IPS-18a (cell line): ENCODE results near the gene DDO.

ENCODE experiments used
- H3K27ac ChIP-seq: one replicate; pipeline ENCODE4 v1.5.1; 2013; ENCODE audit warnings: low read length
- H3K27me3 ChIP-seq: one replicate; pipeline ENCODE4 v1.6.1; 2013; ENCODE audit warnings: mild to moderate bottlenecking, low read length; ENCODE audit not compliant: control insufficient read depth, insufficient read depth
- H3K36me3 ChIP-seq: one replicate; pipeline ENCODE4 v1.6.1; 2013; ENCODE audit warnings: low read depth, low read length; ENCODE audit not compliant: control insufficient read depth
- H3K4me1 ChIP-seq: one replicate; pipeline ENCODE4 v1.6.1; 2013; ENCODE audit warnings: low read depth, low read length; ENCODE audit not compliant: control insufficient read depth
- H3K4me3 ChIP-seq: one replicate; pipeline ENCODE4 v1.5.1; 2013; ENCODE audit warnings: low read length
- H3K9ac ChIP-seq: one replicate; pipeline ENCODE4 v1.6.1; 2013; ENCODE audit warnings: mild to moderate bottlenecking, low read length, moderate library complexity
- H3K9me3 ChIP-seq: one replicate; pipeline ENCODE4 v1.6.1; 2013; ENCODE audit warnings: low read depth, low read length; ENCODE audit not compliant: control insufficient read depth

Gene DDO

DNA sequence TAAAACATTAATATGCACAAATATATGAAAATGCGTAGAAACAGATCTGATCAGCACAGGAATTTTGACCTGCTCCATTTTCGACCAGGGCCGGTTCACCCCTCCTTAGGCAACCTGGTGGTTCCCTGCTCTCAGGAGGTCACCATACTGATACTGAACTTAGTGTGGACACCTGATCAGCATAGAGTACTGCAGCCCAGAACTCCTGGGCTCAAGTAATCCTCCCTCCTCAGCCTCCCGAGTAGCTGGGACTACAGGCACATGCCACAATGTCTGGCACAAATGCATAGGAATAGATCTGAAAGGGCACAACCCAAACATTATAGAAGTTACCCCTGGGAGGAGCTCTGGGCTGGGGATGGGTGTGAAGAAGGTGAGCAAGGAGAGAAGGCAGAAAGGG, 24.7 kb upstream of the DDO start:
- no peak overlapping the region for H3K27ac ChIP-seq
- no peaks in the 10 kb centered on the region for H3K9me3 ChIP-seq
- H3K4me3 ChIP-seq = no peak overlapping the region
- H3K27me3 ChIP-seq = no peaks in the 10 kb centered on the region
- H3K9ac ChIP-seq = no peak overlapping the region
- H3K4me1 ChIP-seq = no peaks in the 10 kb centered on the region
- no peaks in the 10 kb centered on the region for H3K36me3 ChIP-seq

DNA sequence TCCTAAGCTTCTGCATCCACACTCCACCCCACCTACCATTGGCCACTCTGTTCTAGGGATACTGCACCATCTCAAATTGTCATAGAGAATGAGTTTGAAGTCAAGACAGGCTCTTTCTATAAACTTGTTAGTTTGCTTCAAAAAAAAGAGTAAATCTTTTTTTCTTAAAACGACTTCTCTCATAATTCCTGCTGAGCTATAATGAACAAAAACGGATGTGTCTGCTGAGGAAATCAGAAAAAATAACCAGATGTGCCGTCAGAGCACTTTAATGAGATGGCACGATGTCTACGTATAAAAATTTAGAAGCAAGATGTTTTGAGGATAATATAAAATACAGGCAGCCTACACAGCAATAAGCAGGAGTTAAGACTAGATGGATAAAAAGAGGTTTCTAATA, 24.0 kb upstream of the DDO start:
- Histone ChIP-seq H3K9me3 (no peaks in the 10 kb centered on the region), H3K4me1 (no peaks in the 10 kb centered on the region), H3K4me3 (no peak overlapping the region), H3K9ac (no peak overlapping the region), H3K36me3 (no peaks in the 10 kb centered on the region), H3K27me3 (no peaks in the 10 kb centered on the region), H3K27ac (no peak overlapping the region)

DNA sequence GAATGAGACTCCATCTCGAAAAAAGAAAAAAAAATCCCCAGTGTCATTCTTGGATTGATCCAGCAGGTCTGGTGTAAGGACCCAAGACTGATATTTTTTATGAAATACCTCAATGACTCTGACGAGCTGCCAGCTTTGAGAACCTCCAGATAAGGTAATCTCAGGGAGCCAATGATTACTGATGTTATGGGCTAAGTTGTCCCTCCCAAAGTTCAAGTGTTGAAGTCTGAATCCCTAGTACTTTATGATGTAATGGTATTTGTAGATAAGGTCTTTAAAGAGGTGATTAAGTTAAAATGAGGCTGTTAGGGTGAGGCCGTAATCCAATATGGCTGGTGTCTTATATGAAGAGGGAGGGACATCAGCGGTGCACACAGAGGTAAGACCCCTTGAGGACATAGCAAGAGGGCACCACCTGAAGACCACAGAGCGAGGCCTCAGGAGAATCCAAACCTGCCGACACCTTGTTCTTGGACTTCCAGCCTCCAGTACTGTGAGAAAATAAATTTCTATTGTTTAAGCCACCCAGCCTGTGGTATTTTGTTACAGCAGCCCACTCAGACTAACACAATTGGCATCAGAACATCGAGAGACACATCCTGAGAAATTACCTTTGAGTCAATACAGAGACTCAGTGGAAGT, 19.7 kb upstream of the DDO start:
- H3K9ac ChIP-seq = no peak overlapping the region
- no peaks in the 10 kb centered on the region for H3K27me3 ChIP-seq
- peaks cover 4% of the 10 kb centered on the region for H3K4me1 ChIP-seq

DNA sequence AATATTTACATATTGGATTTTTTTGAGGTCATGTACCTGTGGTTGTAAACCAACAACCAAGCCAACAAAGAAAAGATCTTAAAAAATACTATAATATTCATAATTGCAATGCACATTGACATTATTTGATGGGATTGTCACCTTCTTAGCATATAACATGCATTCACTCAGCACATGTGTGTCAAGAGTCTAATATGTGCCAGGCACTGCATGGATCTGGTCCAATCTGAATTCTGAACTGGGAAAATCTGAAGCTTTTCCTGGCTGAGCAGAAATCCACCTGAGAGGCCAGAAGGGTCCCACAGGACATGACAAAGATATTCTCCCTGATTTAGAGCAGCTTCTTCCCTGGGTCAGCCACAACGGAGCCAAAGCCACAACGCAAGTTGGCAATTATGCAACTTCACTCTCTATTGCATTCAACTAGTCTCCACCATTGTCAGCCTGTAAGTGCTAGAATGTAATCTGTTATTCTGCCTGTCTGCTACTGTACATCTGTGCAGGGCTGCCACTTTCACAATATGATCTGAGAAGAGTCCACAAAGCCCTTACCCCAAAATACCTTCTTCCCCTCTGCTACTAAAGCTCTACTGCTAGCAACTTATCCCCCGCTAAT, 17.0 kb upstream of the DDO start:
- no peaks in the 10 kb centered on the region for H3K36me3 ChIP-seq
- no peak overlapping the region for H3K27ac ChIP-seq
- no peak overlapping the region for H3K4me3 ChIP-seq
- H3K9ac ChIP-seq = no peak overlapping the region
- no peaks in the 10 kb centered on the region for H3K27me3 ChIP-seq
- no peaks in the 10 kb centered on the region for H3K9me3 ChIP-seq
- H3K4me1 ChIP-seq = peaks cover 4% of the 10 kb centered on the region

More for the DNA sequence above, 19.7 kb upstream of the DDO start:
- Histone ChIP-seq H3K27ac (no peak overlapping the region), H3K4me3 (no peak overlapping the region), H3K36me3 (no peaks in the 10 kb centered on the region), H3K9me3 (no peaks in the 10 kb centered on the region)

DNA sequence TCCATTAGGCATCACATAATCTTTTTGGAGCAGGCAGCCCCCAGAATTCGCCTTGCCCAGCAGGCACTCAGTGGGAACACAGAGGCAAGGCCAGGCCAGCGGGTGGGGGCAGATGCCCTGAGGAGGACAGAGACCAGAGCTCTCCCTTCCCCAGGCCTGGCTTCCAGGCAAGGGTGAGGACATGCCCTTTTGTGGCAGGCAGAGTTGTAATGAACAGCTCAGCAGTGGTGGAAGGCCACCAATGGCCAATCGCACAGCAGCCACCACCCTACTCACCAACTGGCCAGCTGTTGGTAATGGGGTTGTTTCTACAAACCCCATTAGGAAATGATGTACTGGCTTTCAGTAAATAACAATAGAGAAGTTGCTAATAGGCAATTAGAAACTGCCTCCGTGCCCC, 15.4 kb upstream of the DDO start:
- H3K27me3 ChIP-seq = no peaks in the 10 kb centered on the region
- H3K4me3 ChIP-seq = no peak overlapping the region
- peaks cover 4% of the 10 kb centered on the region for H3K4me1 ChIP-seq

DNA sequence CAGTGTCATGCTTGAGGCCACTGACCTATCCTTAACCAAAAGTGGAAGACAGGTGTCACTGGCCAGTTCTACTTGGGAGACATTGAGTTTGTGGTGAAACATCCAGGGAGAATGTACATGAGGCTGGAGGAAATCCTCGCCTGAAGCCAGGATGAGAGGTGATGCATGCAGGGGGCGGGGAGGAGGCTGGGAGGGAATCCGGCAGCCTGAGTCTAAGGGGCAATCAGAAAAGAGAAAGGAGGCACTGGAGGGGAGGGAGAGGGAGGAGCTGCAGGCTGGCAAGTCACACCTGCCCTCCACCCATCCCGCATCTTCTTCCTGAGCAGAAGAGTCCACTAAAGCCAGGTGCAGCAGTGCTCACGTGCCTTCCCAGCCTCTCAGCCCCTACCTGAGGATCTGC, 14.9 kb upstream of the DDO start:
- no peaks in the 10 kb centered on the region for H3K27me3 ChIP-seq
- H3K27ac ChIP-seq = no peak overlapping the region
- no peaks in the 10 kb centered on the region for H3K36me3 ChIP-seq
- no peak overlapping the region for H3K9ac ChIP-seq
- no peaks in the 10 kb centered on the region for H3K9me3 ChIP-seq
- H3K4me1 ChIP-seq = peaks cover 4% of the 10 kb centered on the region
- H3K4me3 ChIP-seq = no peak overlapping the region

More for the DNA sequence above, 15.4 kb upstream of the DDO start:
- no peak overlapping the region for H3K9ac ChIP-seq
- no peaks in the 10 kb centered on the region for H3K9me3 ChIP-seq
- H3K27ac ChIP-seq = no peak overlapping the region
- no peaks in the 10 kb centered on the region for H3K36me3 ChIP-seq

DNA sequence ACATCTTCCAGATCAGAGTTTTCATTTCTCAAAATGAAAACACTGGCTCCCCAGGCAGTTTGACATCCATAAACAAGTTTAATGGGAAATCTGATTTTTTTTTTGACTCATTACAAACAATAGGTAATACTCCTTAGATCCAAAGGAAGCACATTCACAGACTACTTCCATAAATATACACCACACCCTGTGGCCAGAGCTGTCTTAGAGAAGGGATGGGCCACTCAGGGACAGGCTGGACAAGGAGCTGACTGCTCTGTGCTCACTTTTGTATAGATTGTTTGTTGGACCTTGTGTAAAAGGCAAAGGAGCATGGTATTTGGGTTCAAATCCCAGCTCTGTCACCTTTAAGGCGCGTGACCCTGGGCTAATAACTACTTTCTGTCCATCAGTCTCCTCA, 12.8 kb upstream of the DDO start:
- Histone ChIP-seq H3K27me3 (no peaks in the 10 kb centered on the region), H3K36me3 (no peaks in the 10 kb centered on the region), H3K4me3 (no peak overlapping the region), H3K9ac (no peak overlapping the region), H3K9me3 (no peaks in the 10 kb centered on the region), H3K27ac (no peak overlapping the region), H3K4me1 (peaks cover 4% of the 10 kb centered on the region)

DNA sequence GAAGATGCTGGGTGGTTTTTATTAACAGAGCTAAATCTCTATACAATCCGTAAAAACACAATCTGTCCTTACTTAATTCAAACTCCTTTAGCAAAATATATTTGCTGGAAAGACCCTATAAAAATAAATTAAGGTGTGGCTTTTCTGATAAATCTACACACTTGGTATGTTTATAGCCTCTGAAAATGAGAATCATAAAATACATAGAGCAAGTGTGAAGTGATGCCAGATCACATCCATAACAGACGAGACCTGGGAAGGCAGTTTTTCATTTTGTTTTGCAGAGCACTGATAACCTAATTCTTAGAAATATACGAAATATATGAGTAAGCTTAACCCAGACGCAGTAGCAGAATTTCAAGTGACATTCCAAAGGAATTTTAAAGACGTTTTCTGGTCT, 10.4 kb upstream of the DDO start:
- Histone ChIP-seq H3K36me3 (no peaks in the 10 kb centered on the region), H3K4me3 (no peak overlapping the region), H3K27me3 (no peaks in the 10 kb centered on the region), H3K4me1 (peaks cover 4% of the 10 kb centered on the region), H3K9ac (no peak overlapping the region), H3K27ac (no peak overlapping the region), H3K9me3 (no peaks in the 10 kb centered on the region)

DNA sequence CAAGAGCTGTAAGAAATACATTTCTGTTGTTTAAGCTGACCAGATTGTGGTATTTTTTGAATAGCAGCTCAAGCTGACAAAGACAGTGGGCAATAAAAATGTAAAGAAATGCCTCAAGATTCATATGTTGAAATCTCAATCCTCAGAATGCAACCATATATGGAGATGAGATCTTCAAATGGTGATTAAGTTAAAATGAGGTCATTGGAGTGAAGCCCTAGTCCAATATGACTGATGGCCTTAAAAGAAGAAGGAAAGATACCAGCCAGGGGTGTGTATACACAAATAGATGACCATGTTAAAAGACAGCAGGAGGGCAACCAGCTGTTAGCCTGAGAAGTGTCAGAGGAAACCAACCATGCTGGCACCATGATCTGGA, 7.1 kb upstream of the DDO start:
- no peak overlapping the region for H3K27ac ChIP-seq
- no peaks in the 10 kb centered on the region for H3K4me1 ChIP-seq
- H3K9ac ChIP-seq = no peak overlapping the region
- no peaks in the 10 kb centered on the region for H3K9me3 ChIP-seq
- no peak overlapping the region for H3K4me3 ChIP-seq
- H3K27me3 ChIP-seq = no peaks in the 10 kb centered on the region
- no peaks in the 10 kb centered on the region for H3K36me3 ChIP-seq

DNA sequence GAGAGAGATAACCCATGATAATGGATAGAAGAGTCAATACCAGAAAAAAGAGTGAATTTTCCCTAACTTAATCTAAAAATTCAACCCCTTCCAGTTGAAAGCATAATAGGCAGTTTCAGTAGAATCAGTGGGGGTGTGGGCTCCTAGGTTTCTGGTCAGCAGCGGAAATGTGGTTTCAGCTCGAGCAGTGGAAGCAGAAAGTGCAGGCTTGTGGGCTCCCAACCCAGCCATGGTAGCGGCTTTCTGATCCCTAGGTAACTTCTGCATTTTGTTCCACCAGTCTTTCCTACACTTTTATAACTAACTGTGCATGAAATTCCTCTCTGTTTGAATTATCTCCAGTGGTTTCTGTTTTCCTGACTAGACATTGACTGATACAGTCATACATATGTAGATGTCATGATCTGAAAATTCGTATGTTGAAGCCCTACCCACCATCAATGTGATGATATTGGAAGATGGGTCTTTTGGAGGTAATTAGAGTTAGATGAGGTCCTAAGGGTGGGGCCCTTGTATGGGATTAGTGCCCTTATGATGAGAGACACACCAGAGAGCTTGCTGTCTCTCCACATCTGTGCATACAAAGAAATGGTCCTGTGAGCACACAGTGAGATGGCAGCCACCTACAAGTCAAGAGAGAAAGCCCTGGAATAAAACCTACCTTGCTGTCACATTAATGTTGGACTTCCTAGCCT, 6.5 kb upstream of the DDO start:
- Histone ChIP-seq H3K27ac (no peak overlapping the region), H3K36me3 (no peaks in the 10 kb centered on the region), H3K9ac (no peak overlapping the region), H3K4me1 (no peaks in the 10 kb centered on the region), H3K9me3 (no peaks in the 10 kb centered on the region), H3K27me3 (no peaks in the 10 kb centered on the region), H3K4me3 (no peak overlapping the region)

DNA sequence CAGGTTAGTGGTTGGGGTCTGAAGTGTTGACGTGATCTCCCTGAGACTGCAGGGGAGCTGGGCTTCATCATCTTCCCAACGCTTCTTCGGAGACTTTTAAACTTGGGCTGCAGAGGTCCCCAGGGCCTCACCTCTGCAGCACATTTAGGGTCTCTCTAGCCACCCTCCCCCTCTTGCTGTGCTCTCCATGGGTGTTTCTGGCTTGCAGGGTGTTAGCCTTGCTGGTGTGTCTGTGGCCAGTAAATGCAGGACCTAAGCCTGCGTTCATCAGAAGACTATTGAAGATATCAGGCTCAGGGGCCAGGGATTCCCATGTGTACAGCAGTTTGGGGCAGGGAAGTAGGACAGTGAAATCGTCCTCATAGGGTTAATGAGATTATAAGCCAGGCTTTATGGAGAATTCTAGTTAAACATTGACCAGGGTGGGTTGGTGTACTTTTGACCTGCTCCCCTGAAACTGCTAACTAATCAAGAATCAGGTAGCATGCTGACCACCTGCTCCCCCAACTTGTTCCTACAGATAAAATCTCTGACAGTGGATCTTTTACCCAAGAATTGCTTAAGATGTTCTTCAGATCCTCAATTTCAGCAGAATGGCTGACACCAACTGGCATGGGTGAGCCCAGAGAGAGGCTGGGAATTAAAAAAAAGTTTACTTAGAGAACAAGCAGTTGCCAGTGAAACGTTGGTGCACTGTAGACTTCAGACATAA, 3.8 kb upstream of the DDO start:
- Histone ChIP-seq H3K4me3 (no peak overlapping the region), H3K27ac (no peak overlapping the region), H3K27me3 (no peaks in the 10 kb centered on the region), H3K4me1 (no peaks in the 10 kb centered on the region), H3K9ac (no peak overlapping the region), H3K9me3 (no peaks in the 10 kb centered on the region), H3K36me3 (no peaks in the 10 kb centered on the region)
